ENCODE data around the gene HERC3. TPM values are rescaled to one million over a fixed set of nuclear protein-coding genes. Genes with fewer than 3 reads are reported as not detected.

Gene HERC3
- total and polyA plus RNA-seq, 2 donors (not counting 3 experiments of a cell fraction or from before 2014, with no cell fraction given): 6.3 to 21.2 TPM

DNA sequence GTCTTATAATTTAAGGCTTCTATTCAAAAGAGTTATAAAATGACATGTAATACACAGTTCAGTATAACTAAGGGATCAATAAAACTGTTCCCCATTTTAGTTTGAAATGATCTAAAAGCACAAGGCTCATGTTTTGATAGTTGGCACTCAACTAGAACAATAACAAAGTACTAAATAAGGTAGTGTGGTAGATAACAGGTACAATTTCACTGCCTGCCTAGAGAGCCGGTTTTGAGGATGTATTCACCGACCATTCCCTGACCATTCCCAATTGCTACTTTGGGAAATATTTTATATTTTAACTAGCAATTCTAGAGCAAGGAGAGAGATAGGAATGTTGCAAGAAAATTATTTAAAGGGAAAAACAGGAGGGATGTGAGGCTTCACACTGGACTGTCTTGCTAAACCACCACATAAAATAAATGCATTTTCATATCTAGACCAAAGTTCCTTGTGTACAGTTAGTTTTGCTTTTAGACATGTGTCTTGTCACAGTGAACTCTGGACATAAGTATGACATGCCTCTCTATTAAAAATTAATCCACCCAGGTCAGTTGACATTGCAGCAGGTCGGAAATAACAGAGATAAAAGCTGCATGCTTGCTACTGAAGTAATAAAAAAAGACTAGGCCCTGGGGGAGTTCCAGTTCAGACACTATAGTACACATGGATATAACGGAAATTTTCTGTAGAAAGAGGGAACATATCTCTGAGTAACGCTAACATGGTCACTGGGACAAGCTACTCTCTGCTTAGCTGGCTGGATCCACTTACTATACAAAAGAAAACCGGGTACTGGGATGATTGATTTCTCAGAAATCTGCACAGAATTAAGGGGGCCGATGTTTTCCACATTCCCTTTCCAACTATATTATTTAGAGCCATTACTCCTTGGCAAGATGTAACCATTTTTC lies 161.6 kb downstream of the HERC3 start:
- H3K4me1 ChIP-seq (ENCODE audit: control insufficient read depth, extremely low read depth, insufficient read depth, low read length): no peaks in the 10 kb centered on the region
- no peak overlapping the region for H3K27ac ChIP-seq (ENCODE audit: insufficient read depth, low read depth, low read length)
- no peaks in the 10 kb centered on the region for H3K27me3 ChIP-seq (ENCODE audit: control insufficient read depth in 2 of 2, insufficient read depth in 2 of 2, low read length in 2 of 2)
- FAIRE-seq: no peak
- H2AFZ ChIP-seq (ENCODE audit: low read depth, low read length): no peak overlapping the region
- H3K4me3 ChIP-seq (replicated peaks in 1 of 3; ENCODE audit: insufficient read depth in 1 of 3, low read depth in 1 of 3, low read length in 3 of 3): no peak overlapping the region
- H3K9me3 ChIP-seq (replicated peaks; ENCODE audit: control insufficient read depth, insufficient read depth, low read length): no peaks in the 10 kb centered on the region
- ChIA-PET CTCF (interaction anchor here (1.0 to 5.8 kb wide), 3 partner anchors 37 to 270 kb away, joined by 3 to 19 read pairs (median 3); no protein-coding TSS in a partner anchor), POLR2A (no interaction called here)
- intact Hi-C loops (cut with micrococcal nuclease): no loop called here
- H3K4me2 ChIP-seq (ENCODE audit: insufficient read depth, low read length): no peak overlapping the region
- no peaks in the 10 kb centered on the region for H3K36me3 ChIP-seq (ENCODE audit: control insufficient read depth in 2 of 2, extremely low read depth in 1 of 2, insufficient read depth in 2 of 2, low read length in 2 of 2)
- H3K9ac ChIP-seq (replicated peaks; ENCODE audit: extremely low read depth, insufficient read depth, low read length): no peak overlapping the region
- DNase-seq (ENCODE audit: low read depth, low spot score): no peak
- BruUV-seq (replicated peaks): no TSS peak
- no peaks in the 10 kb centered on the region for H4K20me1 ChIP-seq (replicated peaks; ENCODE audit: control insufficient read depth, extremely low read depth, insufficient read depth, low read length)
- dilution Hi-C loops (cut with MboI; ENCODE audit: extremely low pct_ligation_motif_present, low sequenced_read_pairs): no loop called here
- no peaks in the 10 kb centered on the region for H3K9me1 ChIP-seq (replicated peaks; ENCODE audit: control insufficient read depth, extremely low read depth, insufficient read depth, low read length)
- H3K79me2 ChIP-seq (ENCODE audit: control insufficient read depth, insufficient read depth, low read length): no peaks in the 10 kb centered on the region
- TF ChIP-seq POLR2AphosphoS5 (IDR thresholded peaks at IDR 0.05; ENCODE audit: insufficient read depth, low read depth, low read length) (no peak), EZH2 (IDR thresholded peaks at IDR 0.05; ENCODE audit: borderline replicate concordance, low read depth, low read length, severe bottlenecking) (no peak), JUN (IDR thresholded peaks at IDR 0.05; ENCODE audit: borderline replicate concordance, insufficient read depth, insufficient read length, low read depth) (no peak), MYC (IDR thresholded peaks at IDR 0.05; ENCODE audit: low read depth, low read length) (no peak), POLR2A (IDR thresholded peaks at IDR 0.05; ENCODE audit: low read depth, low read length) (no peak), GATA2 (IDR thresholded peaks at IDR 0.05; ENCODE audit: insufficient read depth, insufficient read length, low read depth, low read length) (no peak), FOS (IDR thresholded peaks at IDR 0.05; ENCODE audit: borderline replicate concordance, insufficient read depth, low read length) (no peak)
- TF ChIP-seq, protein P1, sequence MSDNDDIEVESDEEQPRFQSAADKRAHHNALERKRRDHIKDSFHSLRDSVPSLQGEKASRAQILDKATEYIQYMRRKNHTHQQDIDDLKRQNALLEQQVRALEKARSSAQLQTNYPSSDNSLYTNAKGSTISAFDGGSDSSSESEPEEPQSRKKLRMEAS (IDR thresholded peaks at IDR 0.05; ENCODE audit: insufficient read depth, insufficient read length): no peak
- TF ChIP-seq, protein P2, sequence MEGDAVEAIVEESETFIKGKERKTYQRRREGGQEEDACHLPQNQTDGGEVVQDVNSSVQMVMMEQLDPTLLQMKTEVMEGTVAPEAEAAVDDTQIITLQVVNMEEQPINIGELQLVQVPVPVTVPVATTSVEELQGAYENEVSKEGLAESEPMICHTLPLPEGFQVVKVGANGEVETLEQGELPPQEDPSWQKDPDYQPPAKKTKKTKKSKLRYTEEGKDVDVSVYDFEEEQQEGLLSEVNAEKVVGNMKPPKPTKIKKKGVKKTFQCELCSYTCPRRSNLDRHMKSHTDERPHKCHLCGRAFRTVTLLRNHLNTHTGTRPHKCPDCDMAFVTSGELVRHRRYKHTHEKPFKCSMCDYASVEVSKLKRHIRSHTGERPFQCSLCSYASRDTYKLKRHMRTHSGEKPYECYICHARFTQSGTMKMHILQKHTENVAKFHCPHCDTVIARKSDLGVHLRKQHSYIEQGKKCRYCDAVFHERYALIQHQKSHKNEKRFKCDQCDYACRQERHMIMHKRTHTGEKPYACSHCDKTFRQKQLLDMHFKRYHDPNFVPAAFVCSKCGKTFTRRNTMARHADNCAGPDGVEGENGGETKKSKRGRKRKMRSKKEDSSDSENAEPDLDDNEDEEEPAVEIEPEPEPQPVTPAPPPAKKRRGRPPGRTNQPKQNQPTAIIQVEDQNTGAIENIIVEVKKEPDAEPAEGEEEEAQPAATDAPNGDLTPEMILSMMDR (IDR thresholded peaks at IDR 0.05; ENCODE audit: extremely low read depth in 1 of 2, insufficient read depth in 1 of 2, low read depth in 1 of 2, low read length in 2 of 2): no peak

Data from endothelial cell of umbilical vein (primary cell).